ENCODE measurements around the gene RUNDC3A. TPM values are rescaled to one million over a fixed set of nuclear protein-coding genes. Genes with fewer than 3 reads are reported as not detected.

The RUNDC3A gene
- total RNA-seq, 1 experiment from 2014 or later: 5.2 TPM

DNA sequence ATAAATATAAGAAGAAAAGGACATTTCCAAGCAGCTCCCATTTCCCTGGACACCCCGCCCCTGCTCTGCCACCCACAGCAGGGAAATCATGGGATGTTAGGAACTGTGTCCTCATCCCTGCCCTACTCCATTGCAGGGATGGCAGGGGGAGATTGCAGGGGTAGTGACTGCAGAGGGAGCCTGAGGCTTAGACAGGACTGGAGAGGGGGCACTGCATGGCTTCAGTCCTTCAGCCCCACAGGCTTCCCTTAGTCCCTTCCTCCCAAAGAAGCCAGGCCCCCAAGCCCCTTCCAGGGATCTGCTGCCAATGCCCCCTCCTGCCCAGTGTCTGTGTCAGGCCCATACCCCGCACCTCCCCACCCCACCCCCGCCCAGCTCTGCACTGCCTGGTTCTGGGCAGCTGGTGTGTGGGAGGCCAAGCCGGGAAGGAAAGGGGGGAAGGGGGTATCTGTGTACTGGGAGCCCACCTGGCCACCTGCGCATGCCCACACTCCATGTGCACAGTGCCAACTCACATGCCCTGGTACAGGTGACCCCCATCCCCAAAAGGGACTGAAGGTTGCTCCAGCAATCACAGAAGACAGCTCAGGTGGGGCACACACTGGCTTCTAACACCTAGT, 3.3 kb downstream of the RUNDC3A start (continued):
- TF ChIP-seq, protein P1, sequence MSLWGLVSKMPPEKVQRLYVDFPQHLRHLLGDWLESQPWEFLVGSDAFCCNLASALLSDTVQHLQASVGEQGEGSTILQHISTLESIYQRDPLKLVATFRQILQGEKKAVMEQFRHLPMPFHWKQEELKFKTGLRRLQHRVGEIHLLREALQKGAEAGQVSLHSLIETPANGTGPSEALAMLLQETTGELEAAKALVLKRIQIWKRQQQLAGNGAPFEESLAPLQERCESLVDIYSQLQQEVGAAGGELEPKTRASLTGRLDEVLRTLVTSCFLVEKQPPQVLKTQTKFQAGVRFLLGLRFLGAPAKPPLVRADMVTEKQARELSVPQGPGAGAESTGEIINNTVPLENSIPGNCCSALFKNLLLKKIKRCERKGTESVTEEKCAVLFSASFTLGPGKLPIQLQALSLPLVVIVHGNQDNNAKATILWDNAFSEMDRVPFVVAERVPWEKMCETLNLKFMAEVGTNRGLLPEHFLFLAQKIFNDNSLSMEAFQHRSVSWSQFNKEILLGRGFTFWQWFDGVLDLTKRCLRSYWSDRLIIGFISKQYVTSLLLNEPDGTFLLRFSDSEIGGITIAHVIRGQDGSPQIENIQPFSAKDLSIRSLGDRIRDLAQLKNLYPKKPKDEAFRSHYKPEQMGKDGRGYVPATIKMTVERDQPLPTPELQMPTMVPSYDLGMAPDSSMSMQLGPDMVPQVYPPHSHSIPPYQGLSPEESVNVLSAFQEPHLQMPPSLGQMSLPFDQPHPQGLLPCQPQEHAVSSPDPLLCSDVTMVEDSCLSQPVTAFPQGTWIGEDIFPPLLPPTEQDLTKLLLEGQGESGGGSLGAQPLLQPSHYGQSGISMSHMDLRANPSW (CRISPR knock-in tag; conservative IDR thresholded peaks at IDR 0.05; ENCODE audit: low read depth): no peak
- TF ChIP-seq, protein P2, sequence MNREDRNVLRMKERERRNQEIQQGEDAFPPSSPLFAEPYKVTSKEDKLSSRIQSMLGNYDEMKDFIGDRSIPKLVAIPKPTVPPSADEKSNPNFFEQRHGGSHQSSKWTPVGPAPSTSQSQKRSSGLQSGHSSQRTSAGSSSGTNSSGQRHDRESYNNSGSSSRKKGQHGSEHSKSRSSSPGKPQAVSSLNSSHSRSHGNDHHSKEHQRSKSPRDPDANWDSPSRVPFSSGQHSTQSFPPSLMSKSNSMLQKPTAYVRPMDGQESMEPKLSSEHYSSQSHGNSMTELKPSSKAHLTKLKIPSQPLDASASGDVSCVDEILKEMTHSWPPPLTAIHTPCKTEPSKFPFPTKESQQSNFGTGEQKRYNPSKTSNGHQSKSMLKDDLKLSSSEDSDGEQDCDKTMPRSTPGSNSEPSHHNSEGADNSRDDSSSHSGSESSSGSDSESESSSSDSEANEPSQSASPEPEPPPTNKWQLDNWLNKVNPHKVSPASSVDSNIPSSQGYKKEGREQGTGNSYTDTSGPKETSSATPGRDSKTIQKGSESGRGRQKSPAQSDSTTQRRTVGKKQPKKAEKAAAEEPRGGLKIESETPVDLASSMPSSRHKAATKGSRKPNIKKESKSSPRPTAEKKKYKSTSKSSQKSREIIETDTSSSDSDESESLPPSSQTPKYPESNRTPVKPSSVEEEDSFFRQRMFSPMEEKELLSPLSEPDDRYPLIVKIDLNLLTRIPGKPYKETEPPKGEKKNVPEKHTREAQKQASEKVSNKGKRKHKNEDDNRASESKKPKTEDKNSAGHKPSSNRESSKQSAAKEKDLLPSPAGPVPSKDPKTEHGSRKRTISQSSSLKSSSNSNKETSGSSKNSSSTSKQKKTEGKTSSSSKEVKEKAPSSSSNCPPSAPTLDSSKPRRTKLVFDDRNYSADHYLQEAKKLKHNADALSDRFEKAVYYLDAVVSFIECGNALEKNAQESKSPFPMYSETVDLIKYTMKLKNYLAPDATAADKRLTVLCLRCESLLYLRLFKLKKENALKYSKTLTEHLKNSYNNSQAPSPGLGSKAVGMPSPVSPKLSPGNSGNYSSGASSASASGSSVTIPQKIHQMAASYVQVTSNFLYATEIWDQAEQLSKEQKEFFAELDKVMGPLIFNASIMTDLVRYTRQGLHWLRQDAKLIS (CRISPR knock-in tag; IDR thresholded peaks at IDR 0.05; ENCODE audit: borderline replicate concordance): no peak
- TF ChIP-seq SMAD4 (CRISPR knock-in tag; IDR thresholded peaks at IDR 0.05) (no peak), HMGA2 (CRISPR knock-in tag; IDR thresholded peaks at IDR 0.05) (no peak), ETV6 (CRISPR knock-in tag; IDR thresholded peaks at IDR 0.05) (no peak), ATF1 (CRISPR knock-in tag; IDR thresholded peaks at IDR 0.05) (no peak)
- TF ChIP-seq, protein P3, sequence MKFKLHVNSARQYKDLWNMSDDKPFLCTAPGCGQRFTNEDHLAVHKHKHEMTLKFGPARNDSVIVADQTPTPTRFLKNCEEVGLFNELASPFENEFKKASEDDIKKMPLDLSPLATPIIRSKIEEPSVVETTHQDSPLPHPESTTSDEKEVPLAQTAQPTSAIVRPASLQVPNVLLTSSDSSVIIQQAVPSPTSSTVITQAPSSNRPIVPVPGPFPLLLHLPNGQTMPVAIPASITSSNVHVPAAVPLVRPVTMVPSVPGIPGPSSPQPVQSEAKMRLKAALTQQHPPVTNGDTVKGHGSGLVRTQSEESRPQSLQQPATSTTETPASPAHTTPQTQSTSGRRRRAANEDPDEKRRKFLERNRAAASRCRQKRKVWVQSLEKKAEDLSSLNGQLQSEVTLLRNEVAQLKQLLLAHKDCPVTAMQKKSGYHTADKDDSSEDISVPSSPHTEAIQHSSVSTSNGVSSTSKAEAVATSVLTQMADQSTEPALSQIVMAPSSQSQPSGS (CRISPR knock-in tag; IDR thresholded peaks at IDR 0.05; ENCODE audit: borderline replicate concordance, low read depth): no peak
- TF ChIP-seq, protein P4, sequence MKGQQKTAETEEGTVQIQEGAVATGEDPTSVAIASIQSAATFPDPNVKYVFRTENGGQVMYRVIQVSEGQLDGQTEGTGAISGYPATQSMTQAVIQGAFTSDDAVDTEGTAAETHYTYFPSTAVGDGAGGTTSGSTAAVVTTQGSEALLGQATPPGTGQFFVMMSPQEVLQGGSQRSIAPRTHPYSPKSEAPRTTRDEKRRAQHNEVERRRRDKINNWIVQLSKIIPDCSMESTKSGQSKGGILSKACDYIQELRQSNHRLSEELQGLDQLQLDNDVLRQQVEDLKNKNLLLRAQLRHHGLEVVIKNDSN (CRISPR knock-in tag; IDR thresholded peaks at IDR 0.05): no peak

DNA sequence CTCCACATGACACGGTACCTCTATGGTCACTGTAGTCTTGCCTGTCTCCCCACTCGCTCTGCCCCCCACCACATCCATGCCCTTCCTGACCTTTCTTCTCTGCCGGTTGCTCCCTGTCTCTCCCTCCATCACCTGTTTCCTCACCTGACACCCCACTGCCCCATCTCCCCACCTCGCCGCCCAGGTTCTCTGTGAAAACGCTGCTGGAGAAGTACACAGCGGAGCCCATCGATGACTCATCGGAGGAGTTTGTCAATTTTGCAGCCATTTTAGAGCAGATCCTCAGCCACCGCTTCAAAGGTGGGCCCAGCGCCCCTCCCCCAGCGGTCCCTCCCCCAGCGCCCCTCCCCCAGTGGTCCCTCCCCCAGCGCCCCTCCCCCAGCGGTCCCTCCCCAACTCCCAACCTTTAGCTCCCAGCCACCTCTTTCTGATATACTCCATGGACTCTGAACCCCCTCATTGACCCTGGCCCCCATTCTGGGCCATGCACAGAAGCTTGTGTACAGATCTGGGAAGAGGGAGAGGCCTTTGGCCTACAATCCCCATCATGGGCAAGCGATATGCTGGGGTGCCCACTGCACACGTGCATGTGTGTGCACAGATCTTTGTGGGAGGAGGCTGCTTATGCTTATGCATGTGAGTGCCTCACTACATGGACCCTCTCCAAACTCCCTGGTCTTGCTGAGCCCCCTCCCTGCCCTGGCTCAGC, 4.1 kb downstream of the RUNDC3A start:
- Mint-ChIP-seq H3K27ac (no peak overlapping the region), H3K27me3 (ENCODE audit: low read depth) (peaks cover 35% of the 10 kb centered on the region), H3K4me1 (peaks cover 44% of the 10 kb centered on the region), H3K4me3 (no peak overlapping the region), H3K9me3 (no peaks in the 10 kb centered on the region), H3K36me3 (no peaks in the 10 kb centered on the region)
- ATAC-seq (no peak), DNase-seq (ENCODE audit: low spot score) (no peak)
- ChIA-PET POLR2A (no interaction called here), CTCF (interaction anchor here (0.6 to 3.2 kb wide), 4 partner anchors 33 to 827 kb away, joined by 3 to 14 read pairs (median 3); no protein-coding TSS in a partner anchor)
- TF ChIP-seq, protein P5, sequence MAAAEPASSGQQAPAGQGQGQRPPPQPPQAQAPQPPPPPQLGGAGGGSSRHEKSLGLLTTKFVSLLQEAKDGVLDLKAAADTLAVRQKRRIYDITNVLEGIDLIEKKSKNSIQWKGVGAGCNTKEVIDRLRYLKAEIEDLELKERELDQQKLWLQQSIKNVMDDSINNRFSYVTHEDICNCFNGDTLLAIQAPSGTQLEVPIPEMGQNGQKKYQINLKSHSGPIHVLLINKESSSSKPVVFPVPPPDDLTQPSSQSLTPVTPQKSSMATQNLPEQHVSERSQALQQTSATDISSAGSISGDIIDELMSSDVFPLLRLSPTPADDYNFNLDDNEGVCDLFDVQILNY (CRISPR knock-in tag; IDR thresholded peaks at IDR 0.05): no peak
- TF ChIP-seq EMX1 (CRISPR knock-in tag; IDR thresholded peaks at IDR 0.05): no peak
- TF ChIP-seq, protein P6, sequence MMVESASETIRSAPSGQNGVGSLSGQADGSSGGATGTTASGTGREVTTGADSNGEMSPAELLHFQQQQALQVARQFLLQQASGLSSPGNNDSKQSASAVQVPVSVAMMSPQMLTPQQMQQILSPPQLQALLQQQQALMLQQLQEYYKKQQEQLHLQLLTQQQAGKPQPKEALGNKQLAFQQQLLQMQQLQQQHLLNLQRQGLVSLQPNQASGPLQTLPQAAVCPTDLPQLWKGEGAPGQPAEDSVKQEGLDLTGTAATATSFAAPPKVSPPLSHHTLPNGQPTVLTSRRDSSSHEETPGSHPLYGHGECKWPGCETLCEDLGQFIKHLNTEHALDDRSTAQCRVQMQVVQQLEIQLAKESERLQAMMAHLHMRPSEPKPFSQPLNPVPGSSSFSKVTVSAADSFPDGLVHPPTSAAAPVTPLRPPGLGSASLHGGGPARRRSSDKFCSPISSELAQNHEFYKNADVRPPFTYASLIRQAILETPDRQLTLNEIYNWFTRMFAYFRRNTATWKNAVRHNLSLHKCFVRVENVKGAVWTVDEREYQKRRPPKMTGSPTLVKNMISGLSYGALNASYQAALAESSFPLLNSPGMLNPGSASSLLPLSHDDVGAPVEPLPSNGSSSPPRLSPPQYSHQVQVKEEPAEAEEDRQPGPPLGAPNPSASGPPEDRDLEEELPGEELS (CRISPR knock-in tag; IDR thresholded peaks at IDR 0.05): no peak
- no peak for TF ChIP-seq ESRRA (CRISPR knock-in tag; IDR thresholded peaks at IDR 0.05; ENCODE audit: borderline replicate concordance)
- TF ChIP-seq FOXK1 (CRISPR knock-in tag; IDR thresholded peaks at IDR 0.05): no peak
- TF ChIP-seq, protein P7, sequence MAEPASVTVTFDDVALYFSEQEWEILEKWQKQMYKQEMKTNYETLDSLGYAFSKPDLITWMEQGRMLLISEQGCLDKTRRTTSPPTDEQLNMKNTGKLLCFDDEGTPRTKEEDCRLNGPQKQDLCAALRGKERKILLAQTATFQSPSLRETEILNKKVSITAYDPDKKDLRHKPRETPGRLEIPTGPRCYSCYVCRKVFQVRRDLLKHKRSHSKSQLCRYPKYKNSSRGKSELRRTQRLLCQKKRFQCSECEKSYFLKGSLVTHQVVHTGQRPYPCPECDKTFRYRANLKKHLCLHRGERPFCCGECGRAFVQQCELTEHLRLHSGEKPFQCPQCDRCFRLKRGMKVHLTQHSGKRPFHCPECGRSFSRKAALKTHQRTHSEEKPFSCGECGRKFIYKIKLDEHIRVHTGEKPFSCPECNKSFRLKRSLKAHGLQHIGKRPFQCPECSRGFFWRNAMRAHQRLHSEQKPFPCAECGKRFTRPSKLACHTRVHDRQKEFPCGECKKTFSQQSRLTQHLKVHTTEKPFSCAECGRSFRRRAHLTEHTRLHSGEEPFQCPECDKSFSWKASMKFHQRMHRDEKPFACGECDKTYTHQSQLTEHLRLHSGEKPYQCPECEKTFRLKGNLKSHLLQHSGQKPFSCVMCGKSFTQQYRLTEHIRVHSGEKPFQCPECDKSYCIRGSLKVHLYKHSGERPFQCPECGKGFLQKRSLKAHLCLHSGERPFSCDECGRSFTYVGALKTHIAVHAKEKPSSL (CRISPR knock-in tag; conservative IDR thresholded peaks at IDR 0.05): no peak
- TF ChIP-seq FOXP1 (CRISPR knock-in tag; IDR thresholded peaks at IDR 0.05; ENCODE audit: borderline replicate concordance): no peak
- TF ChIP-seq TEAD1 (CRISPR knock-in tag; IDR thresholded peaks at IDR 0.05): no peak
- TF ChIP-seq, protein P8, sequence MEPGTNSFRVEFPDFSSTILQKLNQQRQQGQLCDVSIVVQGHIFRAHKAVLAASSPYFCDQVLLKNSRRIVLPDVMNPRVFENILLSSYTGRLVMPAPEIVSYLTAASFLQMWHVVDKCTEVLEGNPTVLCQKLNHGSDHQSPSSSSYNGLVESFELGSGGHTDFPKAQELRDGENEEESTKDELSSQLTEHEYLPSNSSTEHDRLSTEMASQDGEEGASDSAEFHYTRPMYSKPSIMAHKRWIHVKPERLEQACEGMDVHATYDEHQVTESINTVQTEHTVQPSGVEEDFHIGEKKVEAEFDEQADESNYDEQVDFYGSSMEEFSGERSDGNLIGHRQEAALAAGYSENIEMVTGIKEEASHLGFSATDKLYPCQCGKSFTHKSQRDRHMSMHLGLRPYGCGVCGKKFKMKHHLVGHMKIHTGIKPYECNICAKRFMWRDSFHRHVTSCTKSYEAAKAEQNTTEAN (CRISPR knock-in tag; IDR thresholded peaks at IDR 0.05): no peak

Measured in WTC11 (cell line).